Esophagus squamous epithelium (tissue), 4 donors: ENCODE results near the gene MIPOL1.

Experiments
- POLR2A ChIP-seq, 4 donors: fragments of 450-650 bp; IDR thresholded peaks; one replicate each; pipeline ENCODE4 v1.6.1; 2017; ENCODE audit warnings: antibody characterized with exemption in 4 of 4, mild to moderate bottlenecking in 4 of 4, moderate library complexity in 3 of 4
- TF ChIP-seq, protein P1 (sequence below), 6 experiments: fragments of 450-650 bp in 4 of 6; fragments of 200-600 bp in 2 of 6; sonication (generic) in 2 of 6; IDR thresholded peaks; one replicate each; pipeline ENCODE4 v1.5.1; 2016 to 2019; ENCODE audit warnings: antibody characterized with exemption in 6 of 6, mild to moderate bottlenecking in 4 of 6, moderate library complexity in 4 of 6

DNA sequence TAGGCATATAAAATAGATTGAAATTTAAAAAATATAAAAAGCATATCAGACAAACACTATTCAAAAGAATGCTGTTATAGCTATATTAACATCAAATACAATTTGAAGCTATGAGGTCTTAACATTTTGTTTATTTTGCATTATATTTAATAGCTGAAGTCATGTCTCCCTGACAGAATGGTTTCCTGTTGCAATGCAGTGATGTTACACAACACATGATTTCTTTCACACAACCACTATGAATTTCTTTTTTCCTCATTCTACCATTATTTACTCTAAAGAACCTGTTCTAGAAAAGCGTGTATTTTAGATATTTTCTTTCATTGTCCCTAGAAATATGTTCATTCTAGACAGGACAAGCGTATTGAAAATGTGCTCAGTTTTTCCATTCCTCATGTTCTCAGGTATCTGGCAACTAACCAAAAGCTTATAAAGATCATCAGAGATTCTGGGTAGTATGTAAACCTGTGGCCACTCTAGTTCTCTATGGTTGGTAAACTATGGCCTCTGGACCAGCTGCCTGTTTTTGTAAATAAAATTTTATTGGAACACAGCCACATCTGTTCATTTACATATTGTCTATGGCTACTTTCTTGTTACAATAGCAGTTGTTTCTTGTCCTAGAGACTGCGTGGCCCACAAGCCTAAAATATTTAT, 213.5 kb downstream of the MIPOL1 start:
- TF ChIP-seq, protein P1, sequence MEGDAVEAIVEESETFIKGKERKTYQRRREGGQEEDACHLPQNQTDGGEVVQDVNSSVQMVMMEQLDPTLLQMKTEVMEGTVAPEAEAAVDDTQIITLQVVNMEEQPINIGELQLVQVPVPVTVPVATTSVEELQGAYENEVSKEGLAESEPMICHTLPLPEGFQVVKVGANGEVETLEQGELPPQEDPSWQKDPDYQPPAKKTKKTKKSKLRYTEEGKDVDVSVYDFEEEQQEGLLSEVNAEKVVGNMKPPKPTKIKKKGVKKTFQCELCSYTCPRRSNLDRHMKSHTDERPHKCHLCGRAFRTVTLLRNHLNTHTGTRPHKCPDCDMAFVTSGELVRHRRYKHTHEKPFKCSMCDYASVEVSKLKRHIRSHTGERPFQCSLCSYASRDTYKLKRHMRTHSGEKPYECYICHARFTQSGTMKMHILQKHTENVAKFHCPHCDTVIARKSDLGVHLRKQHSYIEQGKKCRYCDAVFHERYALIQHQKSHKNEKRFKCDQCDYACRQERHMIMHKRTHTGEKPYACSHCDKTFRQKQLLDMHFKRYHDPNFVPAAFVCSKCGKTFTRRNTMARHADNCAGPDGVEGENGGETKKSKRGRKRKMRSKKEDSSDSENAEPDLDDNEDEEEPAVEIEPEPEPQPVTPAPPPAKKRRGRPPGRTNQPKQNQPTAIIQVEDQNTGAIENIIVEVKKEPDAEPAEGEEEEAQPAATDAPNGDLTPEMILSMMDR (IDR thresholded peaks at IDR 0.05) = no peak
- no peak for TF ChIP-seq POLR2A (IDR thresholded peaks at IDR 0.05)
